Bone marrow (tissue), 2 donors: ENCODE data around the gene MRPS25.
"Not testable (repeated sequence)": the region's sequence is repeated elsewhere in the genome, so short reads cannot be mapped to it uniquely, and the experiment has no call there.

Source experiments
- DNase-seq, 2 donors: peaks; one replicate each; lab custom pipeline; 2025; lab: John Stamatoyannopoulos, UW

The MRPS25 gene

DNA sequence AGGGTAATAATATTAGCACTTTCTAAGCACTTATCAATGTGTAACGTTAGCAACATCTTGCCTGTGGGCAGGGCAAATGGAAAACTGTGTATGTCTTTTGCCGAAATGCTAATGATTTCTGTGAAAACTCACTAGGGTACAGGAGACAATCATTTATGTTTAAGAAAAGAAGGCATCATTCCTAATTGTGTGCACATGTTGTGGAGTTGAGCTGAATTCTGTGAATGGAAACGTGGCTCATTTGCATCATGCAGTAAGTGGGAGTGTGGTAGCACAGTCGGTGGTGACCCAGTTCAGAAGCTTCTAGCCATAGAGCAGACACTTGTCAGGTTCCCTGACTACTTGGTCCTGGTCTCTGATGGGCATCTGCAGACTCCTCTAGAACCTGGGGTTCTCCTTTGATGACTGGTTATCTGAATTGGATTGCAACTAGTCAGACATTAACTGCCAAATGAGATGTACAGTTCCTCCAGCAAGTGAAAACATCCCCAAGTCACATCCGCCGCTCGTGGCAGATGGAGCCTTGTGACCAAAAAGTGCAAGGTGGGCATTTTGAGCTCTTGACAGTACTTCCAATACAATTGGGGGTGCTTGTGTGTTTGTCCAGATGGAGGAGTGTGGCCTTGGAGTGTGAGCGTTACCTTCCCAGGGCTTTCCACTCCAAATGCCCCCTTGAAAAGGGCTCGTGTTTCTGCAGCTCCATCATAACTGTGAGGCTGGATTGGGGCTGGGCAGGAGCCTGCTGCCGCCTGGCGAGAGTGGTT lies 21.5 kb downstream of the MRPS25 start:
- DNase-seq, result no peak

DNA sequence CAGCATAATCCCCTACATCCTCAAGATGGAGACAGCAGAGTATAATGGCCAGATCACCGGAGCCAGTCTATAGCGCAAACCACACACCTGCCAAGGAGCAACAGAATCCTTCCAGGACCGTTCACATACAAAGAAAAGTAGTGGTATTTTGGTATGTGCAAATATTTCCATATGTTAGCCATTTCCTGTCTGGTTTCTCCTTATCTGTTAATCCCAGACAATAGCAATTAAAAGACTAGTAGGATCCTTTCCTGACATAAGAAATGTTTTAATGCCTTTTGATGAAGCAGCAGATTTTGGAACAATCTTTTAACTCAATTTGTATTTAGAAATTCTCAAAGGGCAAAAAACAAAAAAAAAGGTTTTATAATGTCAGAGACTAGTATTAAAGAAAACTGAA lies 22.2 kb downstream of the MRPS25 start:
- DNase-seq, result no peak

DNA sequence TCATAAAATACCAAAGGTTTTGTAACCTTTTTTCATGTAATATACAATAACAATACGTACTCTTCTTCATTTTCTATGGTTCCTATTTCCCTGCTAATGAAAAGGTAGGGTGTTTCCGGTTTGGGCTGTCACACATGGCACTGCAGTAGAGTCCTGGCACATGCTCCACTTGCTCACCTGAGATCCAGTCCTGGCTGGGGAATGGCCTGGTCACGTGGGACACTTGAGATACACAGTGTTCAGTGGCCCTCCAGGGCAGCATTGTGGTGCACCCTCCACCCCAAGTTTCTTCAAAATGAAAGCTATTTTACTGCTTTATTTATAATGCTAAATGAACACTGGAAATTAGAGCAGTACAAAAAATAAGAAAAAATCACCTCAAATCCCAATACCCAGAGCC lies 23.2 kb downstream of the MRPS25 start:
- DNase-seq, result no peak

DNA sequence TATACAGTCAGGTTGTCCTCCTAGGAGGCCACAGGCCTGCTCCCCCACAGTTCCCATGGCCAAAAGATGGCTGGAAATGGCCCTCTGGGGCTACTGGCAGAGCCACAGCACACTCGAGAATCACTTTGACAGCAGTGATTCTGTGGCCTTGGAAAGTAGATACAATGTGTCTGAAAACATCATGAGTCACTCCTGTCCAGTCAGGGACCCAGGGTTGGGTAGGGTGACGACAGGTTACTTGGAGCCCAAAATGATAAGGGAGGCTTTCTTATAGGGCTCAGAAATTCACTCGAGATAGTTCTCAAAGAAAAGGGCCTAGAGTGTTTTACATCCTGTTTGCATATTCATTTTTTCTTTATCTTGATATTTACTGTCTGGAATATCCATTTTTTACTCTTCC lies 24.3 kb downstream of the MRPS25 start:
- DNase-seq, result no peak

DNA sequence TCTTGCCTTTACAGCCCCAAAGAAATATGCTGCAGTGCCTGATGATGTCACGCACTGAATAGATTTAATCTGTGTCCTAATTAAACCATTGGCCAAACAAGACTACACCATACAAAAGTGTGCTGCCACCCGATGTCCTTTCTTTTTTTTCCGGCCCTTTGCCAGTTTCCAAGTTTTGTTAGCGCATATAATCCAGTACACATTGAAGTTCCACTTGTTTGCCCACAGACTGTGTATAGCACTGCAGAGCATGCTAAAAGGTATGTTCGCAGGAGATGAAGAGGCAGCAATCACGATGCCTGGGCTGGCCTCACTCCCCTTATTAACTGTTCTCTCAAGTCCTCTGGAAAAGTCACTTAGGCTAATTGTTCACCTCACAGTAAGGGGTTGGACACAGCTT lies 26.8 kb downstream of the MRPS25 start:
- DNase-seq, result no peak

DNA sequence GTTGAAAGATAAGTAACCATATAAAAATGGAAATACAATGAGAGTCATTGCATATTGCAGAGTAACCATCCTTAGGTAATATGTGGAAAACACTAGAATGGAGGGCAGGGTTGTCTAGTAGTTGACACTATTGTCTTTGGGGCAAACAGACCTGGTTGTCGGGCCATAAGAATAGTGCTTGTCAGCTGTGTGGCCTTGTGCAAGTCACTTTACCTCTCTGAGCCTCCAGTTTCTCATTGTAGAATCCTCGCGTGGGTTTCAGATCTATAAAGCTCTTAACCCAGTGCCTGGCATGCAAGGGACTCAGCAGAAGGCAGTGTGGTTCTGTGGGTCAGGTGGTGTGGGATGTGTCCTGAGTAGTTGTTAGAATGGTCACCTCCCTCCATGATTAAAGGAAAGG lies 32.0 kb downstream of the MRPS25 start:
- no peak for DNase-seq

DNA sequence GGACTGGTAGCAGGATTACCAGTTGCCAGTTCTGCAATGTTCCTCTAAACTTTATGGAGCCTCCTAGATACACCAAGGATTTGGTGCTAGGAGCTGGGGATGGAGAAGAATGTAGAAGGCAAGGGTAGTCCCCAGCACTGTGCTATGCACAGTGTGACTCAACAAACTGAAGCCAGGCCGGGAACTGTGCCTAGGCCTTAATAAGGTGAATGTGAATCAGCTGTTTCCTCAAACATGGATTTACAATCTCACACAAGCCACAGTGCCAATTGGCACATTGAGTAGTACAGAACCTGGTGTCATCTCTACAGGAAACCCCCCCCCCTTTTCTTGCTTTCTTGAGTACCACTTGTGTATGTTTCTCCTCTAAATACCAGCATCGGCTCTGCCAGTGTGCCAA lies 32.5 kb downstream of the MRPS25 start:
- DNase-seq, result no peak

DNA sequence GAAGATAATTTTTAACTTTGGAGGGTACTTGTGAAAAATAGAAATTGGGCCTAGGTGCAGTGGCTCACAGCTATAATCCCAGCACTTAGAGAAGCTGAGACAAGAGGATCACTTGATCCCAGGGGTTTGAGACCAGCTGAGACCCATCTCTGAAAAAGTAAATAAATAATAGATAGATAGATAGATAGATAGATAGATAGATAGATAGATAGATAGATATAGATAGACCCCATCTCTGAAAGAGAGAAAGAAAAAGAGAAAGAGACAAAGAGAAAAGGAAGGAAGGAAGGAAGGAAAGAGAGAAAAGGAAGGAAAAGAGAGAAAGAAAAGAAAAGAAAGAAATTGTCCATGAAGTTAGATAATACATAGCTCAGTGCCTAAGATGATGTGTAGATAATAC lies 35.5 kb downstream of the MRPS25 start:
- no peak for DNase-seq

DNA sequence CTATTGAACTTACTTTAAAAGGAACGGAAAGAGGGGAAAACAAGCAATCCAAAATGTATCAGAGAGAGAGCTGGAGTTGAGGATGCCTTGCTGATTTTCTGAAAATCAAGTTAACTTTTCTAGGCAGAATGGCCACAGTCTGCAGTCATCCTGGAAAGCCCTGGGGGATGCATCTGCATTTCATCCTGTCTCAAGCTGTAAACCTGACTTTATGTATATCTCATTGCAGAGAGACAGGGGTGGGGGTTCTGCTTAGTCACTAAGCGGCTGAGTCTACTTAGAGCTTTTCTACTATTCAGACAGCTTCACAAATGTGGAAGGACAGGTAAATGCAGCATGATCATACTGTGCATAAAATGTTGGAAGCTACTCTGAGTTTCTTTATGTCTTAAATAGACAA lies 41.4 kb downstream of the MRPS25 start:
- DNase-seq, result no peak

DNA sequence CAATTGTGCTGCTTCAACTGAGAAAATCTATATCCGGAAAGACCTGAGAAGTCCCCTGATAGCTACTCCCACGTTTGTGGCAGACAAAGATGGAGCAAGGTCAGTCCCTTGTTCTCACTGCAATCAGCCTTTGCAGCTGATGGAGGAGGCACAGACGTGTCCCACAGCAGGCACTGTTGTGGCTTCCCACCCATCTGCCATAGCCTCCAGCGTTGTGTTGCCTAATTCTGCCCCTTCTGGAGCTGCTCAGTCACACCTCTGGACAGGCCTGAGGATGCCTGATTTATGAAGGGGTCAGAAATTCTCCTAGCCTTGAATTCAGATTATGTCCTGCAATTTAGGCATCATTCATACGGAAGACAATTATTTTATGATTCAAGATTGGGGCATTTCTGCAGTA lies 41.9 kb downstream of the MRPS25 start:
- DNase-seq, result no peak

DNA sequence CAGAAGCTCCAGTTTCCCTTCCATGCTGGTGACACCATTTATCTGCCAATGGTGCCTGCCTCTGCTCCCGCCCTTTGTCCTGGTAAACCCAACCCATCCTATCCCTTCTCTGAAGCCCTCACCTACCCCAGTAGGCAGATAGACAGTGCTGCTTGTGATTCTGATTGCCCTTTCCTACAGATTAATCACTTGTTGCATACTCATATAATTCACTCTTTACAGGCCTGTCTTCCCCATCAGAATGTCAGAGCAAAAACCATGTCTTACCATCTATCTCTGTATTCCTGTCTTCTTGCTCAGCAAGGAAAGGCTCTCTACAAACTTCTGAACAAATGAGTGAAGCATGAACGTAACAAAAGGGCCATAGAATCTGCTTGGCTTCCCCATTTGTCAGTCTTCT lies 47.9 kb downstream of the MRPS25 start:
- no peak for DNase-seq

DNA sequence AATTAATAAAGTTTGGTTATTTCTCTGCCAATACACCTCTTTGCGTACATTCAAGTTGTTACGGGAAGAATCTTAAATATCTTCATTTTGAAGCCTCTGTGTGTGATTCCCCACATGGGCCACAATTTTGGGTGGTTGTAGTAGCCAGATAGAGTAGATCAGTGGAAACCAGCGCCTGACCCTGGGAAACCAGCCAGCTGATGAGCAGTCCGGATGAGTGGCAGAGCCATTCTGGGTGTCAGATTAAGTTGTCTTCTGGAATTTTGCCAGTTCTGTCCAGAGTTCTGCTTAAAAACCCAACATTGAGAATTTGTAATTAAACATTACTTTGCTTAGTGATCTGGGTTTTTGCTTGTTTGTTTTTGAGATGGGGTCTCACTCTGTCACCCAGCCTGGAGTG lies 49.7 kb downstream of the MRPS25 start:
- no peak for DNase-seq

DNA sequence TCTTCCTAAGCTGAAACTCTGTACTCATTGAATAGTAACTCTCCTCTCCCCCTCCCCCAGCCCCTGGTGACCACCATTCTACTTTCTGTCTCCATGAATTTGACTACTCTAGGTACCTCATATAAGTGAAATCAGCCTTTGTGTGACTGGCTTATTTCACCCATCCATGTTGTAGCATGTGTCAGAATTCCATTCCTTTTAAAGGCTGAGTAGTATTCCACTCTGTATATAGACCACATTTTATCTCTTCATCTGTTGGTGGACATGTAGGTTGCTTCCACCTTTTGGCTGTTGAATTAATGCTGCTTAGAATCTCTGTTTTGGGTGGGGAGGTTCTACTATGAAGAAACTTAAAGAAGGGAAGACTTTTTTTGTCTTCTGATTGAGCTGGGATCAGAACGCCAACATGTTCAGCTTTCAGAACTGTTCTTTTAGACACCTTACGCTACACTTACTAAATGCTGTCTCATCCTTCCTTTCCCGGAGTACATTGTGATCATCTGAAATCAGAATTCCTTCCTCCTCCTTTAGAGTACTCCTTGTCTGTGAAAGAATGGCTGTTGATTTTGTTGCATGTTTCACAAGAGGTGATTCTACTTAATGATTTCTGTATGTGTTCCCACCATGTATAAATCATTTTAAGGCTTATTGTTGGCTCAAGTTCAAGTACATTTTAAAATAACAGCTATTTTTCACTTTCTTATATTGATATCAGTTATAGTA lies 50.3 kb downstream of the MRPS25 start:
- DNase-seq, result no peak

DNA sequence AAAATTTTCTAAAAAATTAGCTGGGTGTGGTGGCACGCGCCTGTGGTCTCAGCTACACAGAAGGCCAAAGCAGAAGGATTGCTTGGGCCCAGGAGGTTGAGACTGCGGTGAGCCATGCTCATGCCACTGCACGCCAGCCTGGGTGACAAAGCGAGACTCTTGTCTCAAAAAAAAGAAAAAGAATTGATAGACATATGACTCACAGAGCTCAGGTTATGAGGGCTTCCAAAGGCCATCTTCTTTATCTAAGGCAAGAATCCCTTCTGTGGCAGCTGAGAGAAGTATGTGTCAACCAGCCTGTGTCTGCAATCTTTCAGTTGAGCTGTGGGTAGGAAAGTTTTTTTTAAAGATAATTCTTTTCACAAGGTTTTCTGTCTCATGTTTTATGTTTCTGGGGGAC lies 53.9 kb downstream of the MRPS25 start:
- no peak for DNase-seq

DNA sequence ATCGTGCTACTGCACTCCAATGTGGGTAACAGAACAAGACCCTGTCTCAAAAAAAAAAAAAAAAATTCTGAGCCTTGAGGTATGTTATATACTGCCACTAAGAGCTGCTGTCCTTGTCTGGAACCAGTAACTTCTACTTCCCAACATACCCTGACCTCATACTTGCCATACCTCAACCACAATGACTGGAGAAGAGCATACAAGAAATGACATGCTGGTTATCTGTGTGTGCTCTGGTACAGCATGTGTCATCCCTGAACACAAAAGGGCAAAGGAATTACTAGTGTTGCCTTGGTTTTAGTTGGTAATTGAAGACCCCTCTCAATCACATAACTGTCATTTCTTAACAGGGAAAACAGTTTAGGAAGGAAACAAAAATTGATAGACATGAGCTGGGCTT lies 54.5 kb downstream of the MRPS25 start:
- no peak for DNase-seq

DNA sequence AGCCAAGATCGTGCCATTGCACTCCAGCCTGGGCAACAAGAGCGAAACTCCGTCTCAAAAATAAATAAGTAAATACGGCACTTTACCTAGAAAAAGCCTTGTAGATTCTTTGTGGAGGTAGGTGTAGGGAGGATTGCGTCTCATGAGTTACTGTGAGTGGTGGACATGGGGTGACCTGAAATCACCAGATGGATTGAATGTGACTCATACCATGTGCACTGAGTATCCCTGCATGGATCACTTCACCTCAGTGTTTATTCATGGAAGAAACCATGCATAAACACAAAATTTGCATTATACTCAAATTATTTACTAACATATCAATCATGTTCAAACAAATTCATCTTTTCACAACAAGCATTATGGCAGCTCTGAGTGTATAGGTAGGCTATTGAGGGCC lies 55.9 kb downstream of the MRPS25 start:
- no peak for DNase-seq

DNA sequence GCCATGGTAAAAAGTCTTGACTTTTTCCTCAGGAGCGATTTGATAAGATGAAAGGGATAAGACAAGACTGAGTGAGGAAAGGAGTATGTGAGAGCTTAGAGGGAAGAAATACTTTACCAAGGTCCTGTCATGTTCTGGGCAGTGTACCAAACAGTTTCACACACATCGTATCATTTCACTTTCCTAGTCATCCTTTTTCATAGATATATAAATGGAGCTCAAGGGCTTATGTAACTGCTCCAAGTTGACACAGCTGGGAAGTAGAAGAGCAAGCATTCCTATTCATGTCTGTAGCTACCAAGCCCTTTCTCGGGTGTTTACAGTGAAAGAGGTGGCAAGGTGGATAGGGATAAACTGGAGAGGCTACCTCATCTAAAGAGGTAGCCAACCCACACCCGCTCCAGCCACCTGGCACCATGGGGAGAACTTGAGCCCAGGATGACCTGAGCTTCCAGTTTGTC lies 57.4 kb downstream of the MRPS25 start:
- DNase-seq, result no peak

DNA sequence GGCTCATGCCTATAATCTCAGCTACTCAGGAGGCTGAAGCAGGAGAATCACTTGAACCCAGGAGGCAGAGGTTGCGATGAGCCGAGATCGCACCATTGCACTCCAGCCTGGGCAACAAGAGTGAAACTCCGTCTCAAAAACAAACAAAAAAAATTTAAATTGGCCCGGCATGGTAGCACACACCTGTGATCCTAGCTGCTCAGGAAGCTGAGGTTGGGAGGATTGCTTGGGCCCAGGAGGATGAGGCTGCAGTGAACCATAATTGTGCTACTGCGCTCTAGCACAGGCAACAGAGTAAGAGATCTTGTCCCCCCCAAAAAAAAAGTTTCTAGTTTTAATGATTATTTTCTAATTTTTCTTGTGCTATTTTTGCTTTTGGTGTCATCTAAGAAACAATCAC lies 65.9 kb downstream of the MRPS25 start:
- DNase-seq, result not testable (repeated sequence)
